Measurements from ENCODE around the gene PRLH. TPM values are rescaled to one million over a fixed set of nuclear protein-coding genes. Genes with fewer than 3 reads are reported as not detected.

PRLH gene
- total RNA-seq, 1 experiment from 2014 or later: not detected

DNA sequence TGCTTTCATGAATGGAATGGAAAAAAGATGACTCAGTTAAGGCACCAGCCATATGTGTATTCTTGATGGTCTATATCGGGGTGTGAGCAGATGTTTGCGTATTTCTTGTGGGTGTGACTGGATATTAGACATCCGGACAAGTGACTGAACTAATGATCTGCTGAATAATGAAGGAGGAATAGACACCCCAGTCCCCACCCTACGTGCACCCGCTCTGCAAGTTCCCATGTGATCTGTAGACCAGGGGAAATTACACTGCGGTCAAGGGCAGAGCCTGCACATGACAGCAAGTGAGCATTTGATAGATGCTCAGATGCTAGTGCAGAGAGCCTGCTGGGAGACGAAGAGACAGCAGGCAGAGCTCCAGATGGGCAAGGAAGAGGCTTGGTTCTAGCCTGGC is 12.4 kb upstream of the PRLH start:
- peaks cover 3% of the 10 kb centered on the region for H3K27me3 Mint-ChIP-seq (ENCODE audit: low read depth)
- ATAC-seq (no peak), DNase-seq (ENCODE audit: low spot score) (no peak)
- H3K36me3 Mint-ChIP-seq: peaks cover 35% of the 10 kb centered on the region
- TF ChIP-seq, protein P1, sequence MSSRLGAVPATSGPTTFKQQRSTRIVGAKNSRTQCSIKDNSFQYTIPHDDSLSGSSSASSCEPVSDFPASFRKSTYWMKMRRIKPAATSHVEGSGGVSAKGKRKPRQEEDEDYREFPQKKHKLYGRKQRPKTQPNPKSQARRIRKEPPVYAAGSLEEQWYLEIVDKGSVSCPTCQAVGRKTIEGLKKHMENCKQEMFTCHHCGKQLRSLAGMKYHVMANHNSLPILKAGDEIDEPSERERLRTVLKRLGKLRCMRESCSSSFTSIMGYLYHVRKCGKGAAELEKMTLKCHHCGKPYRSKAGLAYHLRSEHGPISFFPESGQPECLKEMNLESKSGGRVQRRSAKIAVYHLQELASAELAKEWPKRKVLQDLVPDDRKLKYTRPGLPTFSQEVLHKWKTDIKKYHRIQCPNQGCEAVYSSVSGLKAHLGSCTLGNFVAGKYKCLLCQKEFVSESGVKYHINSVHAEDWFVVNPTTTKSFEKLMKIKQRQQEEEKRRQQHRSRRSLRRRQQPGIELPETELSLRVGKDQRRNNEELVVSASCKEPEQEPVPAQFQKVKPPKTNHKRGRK (CRISPR knock-in tag; IDR thresholded peaks at IDR 0.05; ENCODE audit: borderline replicate concordance): no peak
- TF ChIP-seq ZNF416 (CRISPR knock-in tag; IDR thresholded peaks at IDR 0.05): no peak
- TF ChIP-seq, protein P2, sequence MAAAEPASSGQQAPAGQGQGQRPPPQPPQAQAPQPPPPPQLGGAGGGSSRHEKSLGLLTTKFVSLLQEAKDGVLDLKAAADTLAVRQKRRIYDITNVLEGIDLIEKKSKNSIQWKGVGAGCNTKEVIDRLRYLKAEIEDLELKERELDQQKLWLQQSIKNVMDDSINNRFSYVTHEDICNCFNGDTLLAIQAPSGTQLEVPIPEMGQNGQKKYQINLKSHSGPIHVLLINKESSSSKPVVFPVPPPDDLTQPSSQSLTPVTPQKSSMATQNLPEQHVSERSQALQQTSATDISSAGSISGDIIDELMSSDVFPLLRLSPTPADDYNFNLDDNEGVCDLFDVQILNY (CRISPR knock-in tag; IDR thresholded peaks at IDR 0.05): no peak
- TF ChIP-seq, protein P3, sequence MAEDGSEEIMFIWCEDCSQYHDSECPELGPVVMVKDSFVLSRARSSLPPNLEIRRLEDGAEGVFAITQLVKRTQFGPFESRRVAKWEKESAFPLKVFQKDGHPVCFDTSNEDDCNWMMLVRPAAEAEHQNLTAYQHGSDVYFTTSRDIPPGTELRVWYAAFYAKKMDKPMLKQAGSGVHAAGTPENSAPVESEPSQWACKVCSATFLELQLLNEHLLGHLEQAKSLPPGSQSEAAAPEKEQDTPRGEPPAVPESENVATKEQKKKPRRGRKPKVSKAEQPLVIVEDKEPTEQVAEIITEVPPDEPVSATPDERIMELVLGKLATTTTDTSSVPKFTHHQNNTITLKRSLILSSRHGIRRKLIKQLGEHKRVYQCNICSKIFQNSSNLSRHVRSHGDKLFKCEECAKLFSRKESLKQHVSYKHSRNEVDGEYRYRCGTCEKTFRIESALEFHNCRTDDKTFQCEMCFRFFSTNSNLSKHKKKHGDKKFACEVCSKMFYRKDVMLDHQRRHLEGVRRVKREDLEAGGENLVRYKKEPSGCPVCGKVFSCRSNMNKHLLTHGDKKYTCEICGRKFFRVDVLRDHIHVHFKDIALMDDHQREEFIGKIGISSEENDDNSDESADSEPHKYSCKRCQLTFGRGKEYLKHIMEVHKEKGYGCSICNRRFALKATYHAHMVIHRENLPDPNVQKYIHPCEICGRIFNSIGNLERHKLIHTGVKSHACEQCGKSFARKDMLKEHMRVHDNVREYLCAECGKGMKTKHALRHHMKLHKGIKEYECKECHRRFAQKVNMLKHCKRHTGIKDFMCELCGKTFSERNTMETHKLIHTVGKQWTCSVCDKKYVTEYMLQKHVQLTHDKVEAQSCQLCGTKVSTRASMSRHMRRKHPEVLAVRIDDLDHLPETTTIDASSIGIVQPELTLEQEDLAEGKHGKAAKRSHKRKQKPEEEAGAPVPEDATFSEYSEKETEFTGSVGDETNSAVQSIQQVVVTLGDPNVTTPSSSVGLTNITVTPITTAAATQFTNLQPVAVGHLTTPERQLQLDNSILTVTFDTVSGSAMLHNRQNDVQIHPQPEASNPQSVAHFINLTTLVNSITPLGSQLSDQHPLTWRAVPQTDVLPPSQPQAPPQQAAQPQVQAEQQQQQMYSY (CRISPR knock-in tag; IDR thresholded peaks at IDR 0.05): no peak
- TF ChIP-seq, protein P4, sequence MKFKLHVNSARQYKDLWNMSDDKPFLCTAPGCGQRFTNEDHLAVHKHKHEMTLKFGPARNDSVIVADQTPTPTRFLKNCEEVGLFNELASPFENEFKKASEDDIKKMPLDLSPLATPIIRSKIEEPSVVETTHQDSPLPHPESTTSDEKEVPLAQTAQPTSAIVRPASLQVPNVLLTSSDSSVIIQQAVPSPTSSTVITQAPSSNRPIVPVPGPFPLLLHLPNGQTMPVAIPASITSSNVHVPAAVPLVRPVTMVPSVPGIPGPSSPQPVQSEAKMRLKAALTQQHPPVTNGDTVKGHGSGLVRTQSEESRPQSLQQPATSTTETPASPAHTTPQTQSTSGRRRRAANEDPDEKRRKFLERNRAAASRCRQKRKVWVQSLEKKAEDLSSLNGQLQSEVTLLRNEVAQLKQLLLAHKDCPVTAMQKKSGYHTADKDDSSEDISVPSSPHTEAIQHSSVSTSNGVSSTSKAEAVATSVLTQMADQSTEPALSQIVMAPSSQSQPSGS (CRISPR knock-in tag; IDR thresholded peaks at IDR 0.05; ENCODE audit: borderline replicate concordance, low read depth): no peak
- no peak for TF ChIP-seq NFYB (CRISPR knock-in tag; conservative IDR thresholded peaks at IDR 0.05; ENCODE audit: low read depth)
- TF ChIP-seq ZNF423 (CRISPR knock-in tag; IDR thresholded peaks at IDR 0.05): no peak
- TF ChIP-seq RORB (CRISPR knock-in tag; IDR thresholded peaks at IDR 0.05): no peak
- no peak for TF ChIP-seq ZNF138 (CRISPR knock-in tag; conservative IDR thresholded peaks at IDR 0.05)
- TF ChIP-seq, protein P5, sequence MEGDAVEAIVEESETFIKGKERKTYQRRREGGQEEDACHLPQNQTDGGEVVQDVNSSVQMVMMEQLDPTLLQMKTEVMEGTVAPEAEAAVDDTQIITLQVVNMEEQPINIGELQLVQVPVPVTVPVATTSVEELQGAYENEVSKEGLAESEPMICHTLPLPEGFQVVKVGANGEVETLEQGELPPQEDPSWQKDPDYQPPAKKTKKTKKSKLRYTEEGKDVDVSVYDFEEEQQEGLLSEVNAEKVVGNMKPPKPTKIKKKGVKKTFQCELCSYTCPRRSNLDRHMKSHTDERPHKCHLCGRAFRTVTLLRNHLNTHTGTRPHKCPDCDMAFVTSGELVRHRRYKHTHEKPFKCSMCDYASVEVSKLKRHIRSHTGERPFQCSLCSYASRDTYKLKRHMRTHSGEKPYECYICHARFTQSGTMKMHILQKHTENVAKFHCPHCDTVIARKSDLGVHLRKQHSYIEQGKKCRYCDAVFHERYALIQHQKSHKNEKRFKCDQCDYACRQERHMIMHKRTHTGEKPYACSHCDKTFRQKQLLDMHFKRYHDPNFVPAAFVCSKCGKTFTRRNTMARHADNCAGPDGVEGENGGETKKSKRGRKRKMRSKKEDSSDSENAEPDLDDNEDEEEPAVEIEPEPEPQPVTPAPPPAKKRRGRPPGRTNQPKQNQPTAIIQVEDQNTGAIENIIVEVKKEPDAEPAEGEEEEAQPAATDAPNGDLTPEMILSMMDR (IDR thresholded peaks at IDR 0.05): no peak
- TF ChIP-seq CREM (CRISPR knock-in tag; IDR thresholded peaks at IDR 0.05): no peak
- TF ChIP-seq NR2C2 (CRISPR knock-in tag; IDR thresholded peaks at IDR 0.05): no peak
- no peak for TF ChIP-seq TP53 (CRISPR knock-in tag; IDR thresholded peaks at IDR 0.05)
- TF ChIP-seq, protein P6, sequence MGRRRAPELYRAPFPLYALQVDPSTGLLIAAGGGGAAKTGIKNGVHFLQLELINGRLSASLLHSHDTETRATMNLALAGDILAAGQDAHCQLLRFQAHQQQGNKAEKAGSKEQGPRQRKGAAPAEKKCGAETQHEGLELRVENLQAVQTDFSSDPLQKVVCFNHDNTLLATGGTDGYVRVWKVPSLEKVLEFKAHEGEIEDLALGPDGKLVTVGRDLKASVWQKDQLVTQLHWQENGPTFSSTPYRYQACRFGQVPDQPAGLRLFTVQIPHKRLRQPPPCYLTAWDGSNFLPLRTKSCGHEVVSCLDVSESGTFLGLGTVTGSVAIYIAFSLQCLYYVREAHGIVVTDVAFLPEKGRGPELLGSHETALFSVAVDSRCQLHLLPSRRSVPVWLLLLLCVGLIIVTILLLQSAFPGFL (CRISPR knock-in tag; IDR thresholded peaks at IDR 0.05; ENCODE audit: borderline replicate concordance): no peak
- no peak for TF ChIP-seq FOXK1 (CRISPR knock-in tag; IDR thresholded peaks at IDR 0.05)
- no peak for TF ChIP-seq OVOL2 (CRISPR knock-in tag; IDR thresholded peaks at IDR 0.05; ENCODE audit: borderline replicate concordance)
- ChIA-PET POLR2A (no interaction called here), CTCF (no interaction called here)
- H3K4me1 Mint-ChIP-seq: no peaks in the 10 kb centered on the region
- peaks cover 34% of the 10 kb centered on the region for H3K9me3 Mint-ChIP-seq
- no peak overlapping the region for H3K4me3 Mint-ChIP-seq
- H3K27ac Mint-ChIP-seq: no peak overlapping the region
